K562 (cell line): ENCODE measurements around the gene LRFN2.

ENCODE experiments used
- CHD2 ChIP-seq: IDR thresholded peaks from 2 replicates; pipeline ENCODE4 v1.6.1; 2011; ENCODE audit warnings: low read depth, low read length
- HOXB6 ChIP-seq: fragments of 250-450 bp; sonication (Bioruptor Pico); IDR thresholded peaks from 2 replicates; pipeline ENCODE4 v1.5.1; 2022; ENCODE audit warnings: mild to moderate bottlenecking, borderline replicate concordance
- SMAD1 ChIP-seq: fragments of 150-350 bp; IDR thresholded peaks from 2 replicates; pipeline ENCODE4 v1.6.1; 2014; ENCODE audit warnings: low read length, low read depth; ENCODE audit not compliant: partially characterized antibody
- YBX1 ChIP-seq: fragments of 450-650 bp; IDR thresholded peaks from 2 replicates; pipeline ENCODE4 v1.7.1; 2016; ENCODE audit warnings: mild to moderate bottlenecking
- TF ChIP-seq, protein P1 (sequence below), 3 experiments: IDR thresholded peaks in 2 of 3; conservative IDR thresholded peaks in 1 of 3; 2 replicates each; pipeline ENCODE4 v1.5.1; 2011 to 2012; ENCODE audit warnings: low read length in 3 of 3, mild to moderate bottlenecking in 3 of 3, control low read depth in 2 of 3, improper control_type of control experiment in 1 of 3, inconsistent platforms in 1 of 3, low read depth in 1 of 3, mixed read lengths in 1 of 3, moderate library complexity in 1 of 3; ENCODE audit not compliant: insufficient read depth in 2 of 3

DNA sequence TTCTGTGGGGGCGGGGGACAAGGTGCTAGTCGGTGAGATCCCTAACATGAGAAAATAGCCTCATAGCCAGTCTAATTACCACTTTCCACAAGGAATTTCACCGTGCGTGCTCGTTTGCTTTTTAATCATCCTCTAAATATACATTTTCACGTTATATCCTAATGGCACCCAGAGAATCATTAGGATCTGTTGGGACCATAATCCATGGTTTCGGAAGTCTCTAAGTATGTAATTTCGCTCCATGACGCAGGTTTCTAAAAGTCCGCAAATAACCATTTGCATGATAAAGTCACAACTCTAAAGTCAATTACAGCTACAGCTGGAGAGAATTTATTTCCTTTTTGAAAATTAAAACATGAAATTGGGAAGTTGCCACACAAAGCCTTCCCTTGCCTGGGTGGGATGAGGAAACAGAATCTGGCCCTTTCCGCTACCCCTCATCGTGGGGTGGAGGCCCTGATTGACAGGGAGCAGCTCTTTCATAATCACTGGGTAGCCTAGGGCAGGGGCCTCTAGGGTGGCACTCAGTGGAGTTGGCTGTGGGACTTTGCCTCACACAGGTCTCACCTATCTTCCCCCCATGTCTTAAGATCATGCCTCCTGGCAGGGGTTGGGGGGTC is 81.9 kb downstream of the LRFN2 start:
- TF ChIP-seq, protein P1, sequence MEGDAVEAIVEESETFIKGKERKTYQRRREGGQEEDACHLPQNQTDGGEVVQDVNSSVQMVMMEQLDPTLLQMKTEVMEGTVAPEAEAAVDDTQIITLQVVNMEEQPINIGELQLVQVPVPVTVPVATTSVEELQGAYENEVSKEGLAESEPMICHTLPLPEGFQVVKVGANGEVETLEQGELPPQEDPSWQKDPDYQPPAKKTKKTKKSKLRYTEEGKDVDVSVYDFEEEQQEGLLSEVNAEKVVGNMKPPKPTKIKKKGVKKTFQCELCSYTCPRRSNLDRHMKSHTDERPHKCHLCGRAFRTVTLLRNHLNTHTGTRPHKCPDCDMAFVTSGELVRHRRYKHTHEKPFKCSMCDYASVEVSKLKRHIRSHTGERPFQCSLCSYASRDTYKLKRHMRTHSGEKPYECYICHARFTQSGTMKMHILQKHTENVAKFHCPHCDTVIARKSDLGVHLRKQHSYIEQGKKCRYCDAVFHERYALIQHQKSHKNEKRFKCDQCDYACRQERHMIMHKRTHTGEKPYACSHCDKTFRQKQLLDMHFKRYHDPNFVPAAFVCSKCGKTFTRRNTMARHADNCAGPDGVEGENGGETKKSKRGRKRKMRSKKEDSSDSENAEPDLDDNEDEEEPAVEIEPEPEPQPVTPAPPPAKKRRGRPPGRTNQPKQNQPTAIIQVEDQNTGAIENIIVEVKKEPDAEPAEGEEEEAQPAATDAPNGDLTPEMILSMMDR (IDR thresholded peaks at IDR 0.05 in 2 of 3, conservative IDR thresholded peaks at IDR 0.05 in 1 of 3; ENCODE audit: insufficient read depth in 2 of 3, low read depth in 1 of 3, low read length in 3 of 3) = no peak
- TF ChIP-seq SMAD1 (no peak), CHD2 (no peak), HOXB6 (CRISPR knock-in tag) (no peak), YBX1 (no peak)
